Neuron (in vitro differentiated cells): ENCODE data around the gene ZNF423.

Experiments used
- H2AFZ ChIP-seq: one replicate; pipeline ENCODE4 v1.6.1; 2013; ENCODE audit warnings: low read depth, mild to moderate bottlenecking, inconsistent platforms, low read length, moderate library complexity
- H3K27me3 ChIP-seq: one replicate; pipeline ENCODE4 v1.6.1; 2013; ENCODE audit warnings: low read length; ENCODE audit not compliant: insufficient read depth
- H3K36me3 ChIP-seq: one replicate; pipeline ENCODE4 v1.6.1; 2013; ENCODE audit warnings: low read length; ENCODE audit not compliant: insufficient read depth
- H3K4me1 ChIP-seq: one replicate; pipeline ENCODE4 v1.6.1; 2013; ENCODE audit warnings: low read length; ENCODE audit not compliant: insufficient read depth
- H3K4me3 ChIP-seq: 2 replicates; pipeline ENCODE4 v1.5.1; 2013; ENCODE audit warnings: mild to moderate bottlenecking, low read length, moderate library complexity
- H3K9me3 ChIP-seq: one replicate; pipeline ENCODE4 v1.6.1; 2013; ENCODE audit warnings: low read length

Gene ZNF423

DNA sequence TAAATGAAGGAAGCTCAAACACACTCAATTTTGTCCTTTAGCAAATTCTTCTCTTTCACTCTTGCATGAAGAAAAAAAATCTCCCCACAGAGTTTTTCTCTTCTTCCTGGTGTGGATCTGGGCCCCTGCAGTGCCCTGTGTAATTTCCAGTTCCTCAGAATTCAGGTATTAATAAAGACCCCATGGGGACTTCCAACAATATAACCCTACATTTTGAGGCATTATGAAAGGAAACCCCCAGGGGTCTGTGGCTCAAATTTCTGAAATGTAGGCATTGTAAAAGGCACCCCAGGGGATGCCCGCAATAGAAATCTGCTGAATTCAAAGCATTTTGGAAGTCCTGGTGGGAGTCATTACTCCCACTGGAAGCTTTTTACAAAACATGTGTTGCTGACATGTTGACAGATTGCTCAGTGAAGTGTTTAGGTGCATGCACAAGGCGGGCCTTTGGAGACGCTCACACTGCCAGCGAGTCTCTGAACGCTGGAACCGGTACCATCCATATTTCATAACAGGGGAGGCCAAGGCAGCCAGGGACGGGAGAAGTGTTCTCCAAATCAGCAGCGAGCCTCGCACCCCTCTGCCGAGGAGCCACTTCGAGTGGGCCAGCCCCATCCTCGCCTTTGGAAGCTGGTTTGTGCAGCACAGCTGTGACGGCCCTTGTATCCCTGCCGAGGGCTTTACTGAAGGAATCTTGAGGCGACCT, 154.0 kb downstream of the ZNF423 start:
- Histone ChIP-seq H3K4me3 (peak overlapping the region; percentile 34), H2AFZ (no peak overlapping the region), H3K36me3 (no peaks in the 10 kb centered on the region), H3K4me1 (peaks cover 77% of the 10 kb centered on the region), H3K27me3 (no peaks in the 10 kb centered on the region), H3K9me3 (peaks cover 2% of the 10 kb centered on the region)

DNA sequence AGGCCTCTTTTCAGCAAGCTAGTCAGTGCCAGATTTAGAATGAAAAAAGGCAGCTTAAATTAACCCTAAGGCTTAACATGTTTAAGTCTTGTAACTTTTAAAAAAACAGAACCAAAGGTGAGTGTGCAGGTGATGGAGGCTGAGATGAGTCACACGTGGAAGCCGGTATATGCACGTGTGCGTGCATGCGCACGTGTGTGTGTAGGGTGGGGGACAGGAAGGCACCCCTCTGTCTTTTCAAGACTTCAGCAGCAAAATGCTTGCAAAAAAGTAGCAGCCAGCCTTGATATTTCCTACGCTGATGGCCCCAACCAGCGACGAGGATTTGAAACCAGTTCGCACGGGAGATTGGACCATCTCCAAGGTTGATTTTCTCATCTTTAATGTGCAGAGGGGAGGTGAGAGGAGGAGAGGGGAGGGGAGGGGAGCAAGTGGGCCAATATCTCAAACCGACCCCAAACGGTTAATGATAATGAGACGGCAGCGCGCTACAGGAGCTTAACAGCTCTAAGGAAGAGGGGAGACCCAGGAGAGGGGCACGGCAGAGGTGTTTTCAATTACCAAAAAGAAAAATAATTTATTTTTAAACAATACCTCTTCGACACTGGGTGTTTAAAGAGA, 154.7 kb downstream of the ZNF423 start:
- H3K36me3 ChIP-seq: no peaks in the 10 kb centered on the region
- peaks cover 84% of the 10 kb centered on the region for H3K4me1 ChIP-seq
- peak overlapping the region; percentile 27 for H3K4me3 ChIP-seq
- H3K9me3 ChIP-seq: peaks cover 2% of the 10 kb centered on the region
- H2AFZ ChIP-seq: no peak overlapping the region
- no peaks in the 10 kb centered on the region for H3K27me3 ChIP-seq

DNA sequence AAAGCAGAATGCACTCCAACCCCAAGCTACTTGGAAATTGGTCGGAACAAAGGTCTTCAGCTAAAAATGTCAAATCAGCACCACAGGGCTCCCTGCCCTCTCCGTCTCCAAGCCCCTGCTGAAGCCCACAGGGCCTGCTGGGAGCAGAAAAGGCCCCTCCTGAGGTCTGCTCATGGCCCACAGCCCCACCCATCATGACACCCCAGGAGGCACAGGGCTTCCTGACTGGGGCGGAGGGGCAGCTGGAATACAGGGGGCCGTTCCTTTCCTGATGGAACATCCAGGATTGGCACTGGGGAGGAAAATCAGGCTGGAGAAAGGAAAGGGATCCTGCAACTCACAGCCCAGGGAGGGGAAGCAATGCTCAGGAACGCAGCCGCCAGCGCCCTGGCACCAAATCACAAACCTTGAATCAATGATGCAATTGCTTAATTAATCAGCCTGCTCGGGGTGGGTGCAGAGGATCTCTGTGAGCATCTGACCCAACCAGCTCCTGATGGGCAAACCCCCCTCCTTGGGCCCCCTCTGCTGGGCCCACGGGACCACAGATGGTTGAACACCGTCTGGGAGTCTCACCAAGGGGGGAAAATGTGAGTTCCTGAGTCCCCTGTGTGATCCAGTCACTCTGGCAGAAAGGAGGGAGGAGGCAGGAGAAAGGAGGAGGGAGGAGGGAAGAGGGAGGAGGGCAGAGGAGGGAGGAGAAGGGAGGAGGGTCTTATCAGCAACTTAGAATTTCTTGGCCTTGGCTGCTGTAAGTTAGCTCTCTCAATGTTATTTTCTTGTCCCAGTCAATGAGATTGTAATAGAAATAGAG, 155.5 kb downstream of the ZNF423 start:
- peak overlapping the region; percentile 27 for H3K4me3 ChIP-seq
- H3K27me3 ChIP-seq: no peaks in the 10 kb centered on the region
- H3K9me3 ChIP-seq: peaks cover 2% of the 10 kb centered on the region
- no peaks in the 10 kb centered on the region for H3K36me3 ChIP-seq
- H3K4me1 ChIP-seq: peaks cover 91% of the 10 kb centered on the region
- H2AFZ ChIP-seq: no peak overlapping the region

DNA sequence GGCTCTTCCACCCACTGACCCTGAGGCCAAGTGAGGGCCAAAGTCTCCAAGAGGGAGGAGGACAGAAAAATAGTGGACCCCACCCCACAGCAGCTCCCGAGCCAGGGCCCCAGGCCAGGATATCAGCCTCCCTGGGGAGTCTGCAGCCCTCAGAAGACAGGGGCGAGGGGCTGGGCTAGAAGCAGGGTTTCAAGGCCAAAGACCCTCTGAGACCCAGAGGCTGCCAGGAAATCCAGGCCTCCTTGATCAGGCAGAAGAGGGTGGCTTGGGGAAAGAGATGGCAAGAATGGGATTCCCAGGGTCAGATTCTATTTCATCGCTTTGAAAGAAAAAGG, 156.1 kb downstream of the ZNF423 start:
- H3K27me3 ChIP-seq: no peaks in the 10 kb centered on the region
- no peaks in the 10 kb centered on the region for H3K36me3 ChIP-seq
- no peak overlapping the region for H3K4me3 ChIP-seq
- H3K4me1 ChIP-seq: peaks cover 92% of the 10 kb centered on the region
- no peak overlapping the region for H2AFZ ChIP-seq
- H3K9me3 ChIP-seq: peaks cover 2% of the 10 kb centered on the region

DNA sequence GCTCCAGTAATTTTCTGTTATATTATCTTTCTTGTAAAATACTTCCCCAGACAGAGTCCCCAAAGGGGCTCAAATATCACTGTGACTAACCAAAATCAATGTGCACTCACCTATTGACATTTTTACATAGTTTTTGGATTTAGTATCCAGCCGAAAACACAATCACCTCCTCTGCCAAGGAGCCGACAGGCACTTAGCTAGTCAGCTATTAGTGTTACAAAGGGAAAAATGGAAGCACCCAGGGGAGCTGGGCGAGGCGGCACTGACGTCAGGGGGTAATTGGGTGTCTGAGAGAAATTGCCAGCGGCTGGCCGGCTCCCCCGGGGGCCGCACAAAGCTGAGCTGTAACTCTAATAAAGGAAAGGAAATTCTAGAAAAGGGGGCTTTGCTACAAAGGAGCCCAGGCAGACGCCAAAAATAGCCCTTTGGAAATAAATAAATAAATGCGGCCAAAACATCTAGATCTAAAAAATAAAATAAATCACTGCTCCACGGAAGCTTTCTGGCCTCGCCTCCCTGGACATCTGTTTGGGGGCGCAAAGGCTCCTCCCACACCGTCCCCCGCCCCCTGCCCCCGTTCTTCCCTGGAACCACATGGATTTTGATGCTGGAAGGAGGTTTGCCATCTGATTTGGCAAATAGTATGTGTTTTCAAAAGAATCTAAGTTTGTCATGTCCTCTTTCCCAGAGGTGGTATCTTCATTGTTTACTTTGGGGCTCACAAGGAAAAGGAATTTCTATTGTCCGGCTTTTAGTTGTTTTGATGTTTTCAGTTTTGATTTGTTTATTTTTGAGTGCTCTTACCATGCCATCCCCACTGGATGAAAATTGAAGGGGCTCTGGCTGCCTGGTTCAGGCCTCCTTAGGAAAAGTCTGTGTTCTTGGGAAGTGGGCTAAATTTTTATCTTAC, 156.7 kb downstream of the ZNF423 start:
- Histone ChIP-seq H2AFZ (no peak overlapping the region), H3K36me3 (no peaks in the 10 kb centered on the region), H3K4me1 (peaks cover 89% of the 10 kb centered on the region), H3K4me3 (no peak overlapping the region), H3K9me3 (no peaks in the 10 kb centered on the region), H3K27me3 (no peaks in the 10 kb centered on the region)

DNA sequence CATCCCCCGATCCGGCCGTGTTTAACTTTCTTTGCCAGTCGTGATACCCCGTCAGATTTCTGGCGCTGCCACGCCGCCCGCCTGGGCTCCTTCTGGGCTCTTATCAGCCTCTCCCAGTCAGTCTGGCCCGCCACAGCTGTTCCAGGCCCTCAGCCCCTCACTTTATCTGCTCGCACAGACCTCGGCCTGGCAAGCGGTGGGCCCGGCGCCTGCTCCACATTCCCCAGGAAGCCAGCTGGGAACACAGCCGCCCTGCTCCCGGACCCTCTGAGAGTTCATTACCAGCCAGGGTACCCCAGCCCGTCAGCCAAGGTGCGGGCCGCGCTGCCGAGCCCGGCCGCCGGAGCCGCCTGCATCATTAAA, 157.5 kb downstream of the ZNF423 start:
- peaks cover 84% of the 10 kb centered on the region for H3K4me1 ChIP-seq
- H3K36me3 ChIP-seq: no peaks in the 10 kb centered on the region
- no peak overlapping the region for H3K4me3 ChIP-seq
- no peak overlapping the region for H2AFZ ChIP-seq
- no peaks in the 10 kb centered on the region for H3K27me3 ChIP-seq
- H3K9me3 ChIP-seq: no peaks in the 10 kb centered on the region

DNA sequence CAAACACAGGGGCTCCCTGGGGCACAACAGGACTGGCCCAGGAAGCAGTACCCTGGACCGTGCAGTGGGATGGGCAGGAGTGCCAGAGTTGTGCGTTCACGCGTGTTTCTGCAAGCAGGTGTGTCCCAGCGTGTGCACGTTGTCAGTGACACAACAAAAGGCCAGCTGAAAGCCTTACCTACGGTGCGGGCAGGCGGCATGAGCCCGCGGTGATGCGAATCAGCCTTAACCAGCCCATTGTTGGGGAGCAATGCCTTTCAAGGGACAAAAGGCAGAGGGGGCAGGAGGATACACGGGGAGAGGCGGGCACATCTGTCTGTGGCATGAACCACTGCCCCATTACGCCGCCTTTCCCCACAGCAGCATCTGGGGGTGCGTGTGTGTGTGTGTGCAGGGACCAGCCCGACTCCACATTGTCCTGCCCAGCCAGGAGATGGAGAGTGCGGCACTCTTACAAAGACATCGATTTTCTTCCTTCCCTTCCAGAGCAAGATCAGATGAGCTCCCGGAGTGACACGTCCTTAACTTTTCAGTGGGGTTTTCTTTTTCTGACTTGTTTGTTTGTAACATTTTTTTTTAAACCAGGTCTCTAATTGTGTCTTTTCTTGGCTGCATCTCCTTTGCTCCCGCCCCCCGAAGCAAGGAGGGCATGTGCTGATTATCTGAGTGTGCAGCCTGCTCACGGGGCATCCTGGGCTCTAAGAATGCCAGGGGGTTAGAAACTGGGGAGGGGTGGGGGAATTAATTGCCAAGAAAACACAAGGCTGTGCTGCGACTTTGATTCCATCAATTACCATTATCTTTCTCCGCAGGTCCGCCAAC, 158.1 kb downstream of the ZNF423 start:
- Histone ChIP-seq H3K4me3 (no peak overlapping the region), H2AFZ (no peak overlapping the region), H3K27me3 (no peaks in the 10 kb centered on the region), H3K36me3 (no peaks in the 10 kb centered on the region), H3K4me1 (peaks cover 79% of the 10 kb centered on the region), H3K9me3 (no peaks in the 10 kb centered on the region)

DNA sequence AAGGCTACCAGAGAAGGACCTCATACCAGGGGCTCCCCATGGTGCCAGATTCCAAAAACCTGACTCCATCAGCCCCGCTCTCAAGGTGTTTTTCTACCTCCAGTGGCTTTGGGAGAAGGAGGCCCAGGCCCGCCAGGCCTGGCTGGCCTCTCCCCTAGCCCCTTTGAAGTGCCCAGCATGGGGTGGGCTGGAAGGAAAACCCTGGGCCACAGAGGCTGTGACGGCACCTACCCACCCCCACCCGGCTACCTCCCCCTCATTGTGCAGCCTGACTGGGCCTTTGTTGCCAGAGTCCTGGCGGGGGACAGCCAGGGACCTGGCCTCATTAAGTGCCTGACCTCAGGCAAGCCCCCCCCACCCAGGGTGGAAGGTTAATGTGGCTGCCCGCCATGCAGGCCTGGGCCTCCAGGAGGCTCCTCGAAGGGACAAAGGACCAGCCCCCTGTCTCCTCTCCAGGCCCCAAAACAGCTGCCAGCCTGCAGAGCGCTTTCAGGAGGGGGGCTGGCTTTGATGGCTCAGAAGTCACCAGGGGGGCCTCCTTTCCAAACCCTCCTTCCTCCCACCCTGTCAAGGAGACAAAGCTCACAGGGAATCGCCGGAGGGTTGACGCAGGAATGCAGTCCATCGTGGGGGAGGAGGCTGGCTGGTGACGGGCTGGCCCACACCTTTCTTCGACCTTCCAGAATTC, 159.4 kb downstream of the ZNF423 start:
- Histone ChIP-seq H3K27me3 (no peaks in the 10 kb centered on the region), H3K36me3 (no peaks in the 10 kb centered on the region), H3K4me1 (peaks cover 67% of the 10 kb centered on the region), H3K4me3 (no peak overlapping the region), H2AFZ (no peak overlapping the region), H3K9me3 (no peaks in the 10 kb centered on the region)

DNA sequence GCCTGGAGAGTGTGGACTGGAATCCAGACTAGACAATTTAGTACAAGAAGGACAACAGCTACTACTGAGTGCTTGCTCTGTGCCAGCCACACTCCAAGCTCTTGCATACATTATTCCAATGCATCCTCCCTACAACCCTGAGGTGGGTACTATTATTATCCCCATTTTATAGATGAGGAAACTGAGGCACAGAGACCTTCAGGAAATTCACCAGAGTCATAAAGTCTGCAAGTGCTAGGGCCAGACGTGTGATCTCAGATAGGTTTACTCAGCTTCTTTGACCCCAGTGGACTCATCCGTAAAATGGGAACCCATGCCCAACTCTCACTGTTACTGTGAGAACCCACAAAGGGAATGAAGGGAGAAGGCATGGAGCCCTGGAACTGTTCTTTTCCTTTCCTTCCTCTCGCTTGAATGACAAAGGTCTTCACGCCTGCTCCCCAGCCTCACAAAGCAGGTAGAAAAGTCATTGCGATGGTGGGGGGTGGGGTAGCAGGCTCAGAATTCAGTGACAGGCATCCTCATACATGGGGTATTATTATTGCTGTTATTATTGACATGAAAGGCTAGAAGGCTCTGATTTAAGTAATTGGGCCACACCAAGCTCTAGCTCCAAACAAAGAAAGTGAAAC, 160.0 kb downstream of the ZNF423 start:
- Histone ChIP-seq H3K4me1 (peaks cover 60% of the 10 kb centered on the region), H3K9me3 (no peaks in the 10 kb centered on the region)

DNA sequence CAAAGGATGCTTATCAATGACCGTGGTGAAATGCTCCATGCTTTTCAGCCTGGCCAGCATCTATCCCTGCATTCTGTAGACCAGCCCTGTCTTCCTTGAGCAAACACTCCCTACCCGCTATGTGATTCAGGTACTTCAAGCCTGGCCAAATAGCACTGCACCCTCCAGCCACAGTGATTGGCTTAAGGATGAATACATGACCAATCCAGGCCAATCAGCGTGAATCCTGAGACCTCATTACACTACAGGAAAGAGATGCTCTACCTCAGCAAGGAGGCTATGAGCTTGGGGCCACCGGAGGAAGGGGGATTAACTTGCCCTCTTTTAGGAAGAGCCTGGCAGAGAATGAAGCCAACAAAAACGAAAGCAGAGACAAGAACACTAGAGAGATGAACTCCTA, 162.5 kb downstream of the ZNF423 start:
- peaks cover 35% of the 10 kb centered on the region for H3K4me1 ChIP-seq
- H3K4me3 ChIP-seq: no peak overlapping the region
- no peak overlapping the region for H2AFZ ChIP-seq
- no peaks in the 10 kb centered on the region for H3K9me3 ChIP-seq
- H3K36me3 ChIP-seq: peaks cover 7% of the 10 kb centered on the region
- no peaks in the 10 kb centered on the region for H3K27me3 ChIP-seq

More for the DNA sequence above, 160.0 kb downstream of the ZNF423 start:
- Histone ChIP-seq H3K27me3 (no peaks in the 10 kb centered on the region), H3K4me3 (no peak overlapping the region), H3K36me3 (no peaks in the 10 kb centered on the region), H2AFZ (no peak overlapping the region)

DNA sequence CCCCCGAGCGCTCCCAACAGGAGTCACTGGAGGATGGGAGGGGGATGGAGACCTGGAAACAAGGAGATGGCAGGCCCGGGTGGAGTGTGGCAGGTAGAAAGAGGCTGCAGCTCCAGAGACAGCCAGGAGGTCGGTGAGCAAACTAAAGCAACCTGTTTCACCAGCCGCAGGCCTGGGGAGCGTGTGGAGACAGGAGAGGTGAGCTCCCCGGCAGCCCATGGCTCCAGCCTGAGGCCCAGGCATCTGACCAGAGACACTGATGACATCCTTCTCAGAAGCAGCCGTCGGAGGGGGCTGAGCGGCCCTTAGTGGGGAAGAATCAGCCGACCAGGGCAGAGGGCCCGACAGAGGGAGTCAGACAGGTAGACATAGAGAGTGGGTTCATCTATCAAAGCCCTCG, 165.1 kb downstream of the ZNF423 start:
- Histone ChIP-seq H3K4me3 (no peak overlapping the region), H3K9me3 (no peaks in the 10 kb centered on the region), H2AFZ (no peak overlapping the region)

More for the DNA sequence above, 165.1 kb downstream of the ZNF423 start:
- Histone ChIP-seq H3K36me3 (peaks cover 11% of the 10 kb centered on the region), H3K4me1 (peaks cover 9% of the 10 kb centered on the region), H3K27me3 (no peaks in the 10 kb centered on the region)
